HG02981 (cell line): ENCODE measurements around the gene IL33.
"Not testable (repeated sequence)": the region's sequence is repeated elsewhere in the genome, so short reads cannot be mapped to it uniquely, and the experiment has no call there.

Experiments
- ATAC-seq: cut with Tn5 transposase; IDR thresholded peaks from one replicate; pipeline ENCODE4 v1.9.1; 2021; ENCODE audit warnings: mild to moderate bottlenecking, moderate library complexity; ENCODE audit not compliant: unreplicated experiment

The IL33 gene, protein sequence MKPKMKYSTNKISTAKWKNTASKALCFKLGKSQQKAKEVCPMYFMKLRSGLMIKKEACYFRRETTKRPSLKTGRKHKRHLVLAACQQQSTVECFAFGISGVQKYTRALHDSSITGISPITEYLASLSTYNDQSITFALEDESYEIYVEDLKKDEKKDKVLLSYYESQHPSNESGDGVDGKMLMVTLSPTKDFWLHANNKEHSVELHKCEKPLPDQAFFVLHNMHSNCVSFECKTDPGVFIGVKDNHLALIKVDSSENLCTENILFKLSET

DNA sequence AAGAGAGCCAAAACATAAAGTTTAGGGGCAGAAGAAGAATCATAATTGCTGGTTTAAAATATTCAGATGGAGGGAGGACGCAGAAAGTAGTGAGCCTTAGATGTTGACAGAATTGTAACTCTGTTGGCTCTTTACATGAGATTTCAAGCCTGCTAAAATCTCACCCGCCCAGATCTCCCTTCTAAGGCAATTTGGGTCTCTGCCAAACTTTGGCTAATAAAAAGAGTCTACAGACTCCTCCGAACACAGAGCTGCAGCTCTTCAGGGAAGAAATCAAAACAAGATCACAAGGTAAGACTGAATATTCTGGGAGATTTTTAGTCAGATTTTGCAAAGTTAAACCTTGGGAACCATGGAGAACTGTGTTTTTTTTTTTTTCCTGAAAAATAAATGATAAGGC lies at the start of gene IL33:
TSS of gene IL33 (plus strand) at position 246 of the 400 bp plus-strand sequence. CDS start 25,888 bp downstream, outside the sequence.
- ATAC-seq, result no peak

DNA sequence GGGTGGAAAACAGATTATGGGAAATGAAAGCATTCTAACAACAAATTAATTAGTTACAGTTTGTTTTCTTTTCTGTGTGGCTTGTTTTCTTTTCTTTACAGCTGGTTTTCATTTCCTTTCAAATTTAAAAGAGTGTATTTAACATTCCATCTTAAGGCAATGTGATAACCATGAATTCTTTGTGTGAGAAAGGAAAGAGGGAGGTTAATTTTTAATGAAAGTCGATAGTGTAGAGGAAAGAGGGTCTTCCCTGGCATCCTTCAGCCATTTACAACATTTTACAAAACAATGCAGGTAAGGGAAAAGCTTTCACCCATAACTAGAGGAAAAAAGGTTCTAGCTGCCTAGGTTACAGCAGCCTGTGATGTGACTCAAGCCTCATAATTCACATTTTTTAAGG lies 43.9 kb upstream of the IL33 start:
- no peak for ATAC-seq

GRCh38 chr9:6173914-6174313 lies 41.7 kb upstream of the IL33 start:
- ATAC-seq, result no peak

GRCh38 chr9:6182549-6183226 lies 32.9 kb upstream of the IL33 start:
- not testable (repeated sequence) for ATAC-seq

- no peak for ATAC-seq
Observed at GRCh38 chr9:6183227-6183551, 32.4 kb upstream of the IL33 start.

GRCh38 chr9:6183627-6184026 lies 32.0 kb upstream of the IL33 start:
- no peak for ATAC-seq

DNA sequence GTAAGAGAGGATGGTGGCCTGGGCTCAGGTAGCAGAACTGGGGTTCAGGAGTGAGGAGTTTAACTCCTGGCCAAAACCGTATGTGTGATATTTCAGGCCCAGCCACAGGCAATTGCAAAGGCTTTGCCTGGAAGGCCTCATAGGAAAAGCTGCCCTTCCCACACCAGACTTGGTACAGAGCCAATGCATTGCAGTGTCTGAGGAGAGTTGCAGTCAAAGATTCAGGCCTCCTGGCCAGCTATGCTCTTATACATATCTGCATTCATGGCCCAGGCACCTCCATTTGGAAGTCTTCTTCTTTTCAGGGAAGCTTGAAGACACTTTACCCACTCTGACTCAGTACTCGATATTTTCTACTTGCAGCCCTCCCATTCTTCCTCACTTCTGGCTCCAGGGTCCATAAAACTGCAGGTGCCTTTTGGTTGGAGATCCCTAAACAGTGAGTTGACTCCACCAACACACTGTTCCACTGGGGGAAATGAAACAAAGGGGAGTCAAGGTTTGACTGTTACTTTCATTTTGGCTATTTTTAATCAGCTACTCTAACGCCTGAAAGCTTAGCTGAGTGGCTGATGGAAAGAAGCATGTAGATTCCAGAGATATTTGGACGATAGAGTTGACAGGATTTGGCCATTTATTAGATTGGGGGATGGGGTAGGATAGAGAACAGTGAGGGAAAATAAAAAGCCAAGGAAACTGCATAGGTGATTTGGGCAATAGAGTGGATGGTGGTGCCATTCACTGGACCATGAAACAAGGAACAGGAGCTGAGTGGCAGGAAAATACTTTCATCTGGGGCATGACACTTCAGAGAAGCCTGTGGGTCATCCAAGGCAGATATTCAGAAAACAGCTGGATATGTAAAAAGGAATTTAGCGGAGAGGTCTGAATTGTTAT lies 30.6 kb upstream of the IL33 start:
- ATAC-seq, result peak; percentile 95

GRCh38 chr9:6186691-6187090 lies 28.9 kb upstream of the IL33 start:
- no peak for ATAC-seq

DNA sequence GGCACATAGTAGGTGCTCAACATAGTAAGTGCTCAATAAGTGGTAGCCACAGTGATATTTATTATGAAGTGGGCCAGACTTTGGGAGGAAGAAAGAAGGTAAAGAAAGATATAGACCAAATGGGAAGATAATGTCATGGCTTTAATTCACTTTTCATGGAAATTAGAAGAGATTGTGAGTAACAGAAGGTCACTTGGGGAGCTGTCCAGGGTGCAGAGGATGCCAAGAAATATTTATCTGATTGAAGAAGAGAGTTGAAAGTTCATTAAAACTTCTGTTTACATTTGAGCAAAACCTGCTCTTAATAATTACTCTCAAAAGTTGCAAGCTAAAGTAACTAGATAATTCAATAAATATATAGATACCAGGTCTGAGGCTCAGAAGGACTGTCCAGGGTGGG lies 28.3 kb upstream of the IL33 start:
- no peak for ATAC-seq

DNA sequence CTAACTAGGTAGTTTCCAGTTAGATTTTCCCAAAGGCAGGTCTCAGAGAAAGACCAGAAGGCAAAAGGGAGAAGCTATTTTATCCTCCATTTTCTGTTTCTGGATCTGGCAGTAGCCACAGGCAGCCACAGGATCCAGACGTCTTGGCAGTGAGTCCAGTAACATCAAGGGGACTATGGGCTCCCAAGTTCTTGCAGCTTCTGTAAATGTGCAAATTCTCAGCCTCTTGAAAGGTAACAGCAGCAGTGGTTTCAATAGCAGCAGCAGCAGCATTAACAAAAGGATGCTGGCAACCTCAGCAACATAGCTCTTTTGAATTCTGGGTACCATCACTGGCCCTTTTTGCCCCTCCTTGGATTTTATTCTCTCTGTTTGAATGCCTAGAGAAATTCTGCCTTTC lies 27.1 kb upstream of the IL33 start:
- no peak for ATAC-seq

DNA sequence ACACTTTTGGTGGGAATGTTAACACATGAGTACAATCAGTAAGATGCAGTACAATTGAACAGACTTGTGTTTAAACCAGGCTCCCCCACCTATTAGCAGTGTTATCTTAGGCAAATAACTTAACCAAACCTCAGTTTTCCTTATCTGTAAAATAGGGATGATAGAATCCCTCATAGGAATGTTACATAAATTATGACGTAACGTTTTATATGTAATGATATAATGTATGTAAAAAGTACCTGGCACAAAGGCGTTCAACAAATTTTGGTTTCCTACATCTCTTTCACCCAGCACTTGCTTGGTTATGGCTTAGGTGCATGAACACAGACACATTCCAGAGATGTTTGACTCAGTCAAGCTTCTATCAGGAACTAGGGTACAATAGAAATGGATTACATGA lies 26.7 kb upstream of the IL33 start:
- no peak for ATAC-seq

DNA sequence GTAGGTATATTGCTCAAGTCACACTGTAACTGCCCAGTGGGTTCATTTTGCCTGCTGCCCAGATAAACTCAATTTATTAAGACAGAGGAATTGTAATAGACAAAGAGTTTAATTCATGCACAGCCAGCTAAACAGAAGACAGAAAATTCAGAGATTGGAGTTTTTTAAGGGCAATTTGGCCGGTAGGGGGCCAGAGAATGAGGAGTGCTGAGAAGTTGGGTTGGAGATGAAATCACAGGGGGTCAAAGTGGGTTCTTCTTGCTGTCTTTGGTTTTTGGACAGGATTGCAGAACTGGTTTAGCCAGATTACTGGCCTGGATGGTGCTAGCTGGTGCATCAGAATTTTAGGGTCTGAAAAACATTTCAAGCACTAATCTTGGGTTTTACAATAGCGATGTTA lies 20.7 kb upstream of the IL33 start:
- no peak for ATAC-seq

GRCh38 chr9:6195714-6196360 lies 19.8 kb upstream of the IL33 start:
- no peak for ATAC-seq

GRCh38 chr9:6197330-6197729 lies 18.3 kb upstream of the IL33 start:
- ATAC-seq, result no peak

DNA sequence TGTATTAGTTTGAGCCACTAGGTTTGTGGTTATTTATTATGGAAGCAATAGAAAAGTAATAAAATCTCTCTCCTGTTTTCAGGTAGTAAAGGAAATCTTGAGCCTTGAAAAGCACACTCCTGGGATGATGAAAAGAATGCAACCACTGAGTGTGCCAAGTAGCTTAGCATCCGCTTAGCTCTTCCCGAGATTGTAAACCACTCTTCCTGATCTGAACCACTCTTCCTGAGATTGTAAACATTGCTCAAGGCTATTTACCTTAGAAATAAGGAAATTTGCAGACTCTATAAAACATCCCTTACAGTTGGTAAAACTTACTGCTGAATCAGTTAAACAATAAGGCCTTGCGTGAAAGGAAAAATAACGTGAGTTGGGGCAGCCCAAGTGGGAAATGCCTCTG lies 17.4 kb upstream of the IL33 start:
- no peak for ATAC-seq

GRCh38 chr9:6199596-6199995 lies 16.0 kb upstream of the IL33 start:
- no peak for ATAC-seq

- no peak for ATAC-seq
Observed at GRCh38 chr9:6200761-6201160, 14.8 kb upstream of the IL33 start.

DNA sequence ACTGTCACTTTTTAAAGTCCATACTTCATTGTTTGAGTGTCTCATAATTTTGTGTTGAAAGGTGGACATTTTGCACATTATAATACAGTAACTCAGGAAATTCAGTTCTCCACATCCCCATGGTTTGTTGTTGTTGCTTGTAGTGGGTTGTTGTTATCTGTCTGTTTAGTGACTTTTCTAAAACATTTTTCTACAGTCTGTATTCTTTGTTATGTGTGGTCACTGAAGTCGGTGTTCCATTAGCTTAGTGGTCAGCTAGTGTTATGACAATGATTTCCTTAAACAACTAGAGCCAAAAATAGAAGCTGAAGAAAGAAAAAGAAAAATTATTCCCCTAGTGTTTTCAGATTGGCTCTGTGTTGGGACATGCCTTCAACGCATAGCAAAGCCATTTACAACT lies 5.6 kb upstream of the IL33 start:
- ATAC-seq, result no peak

GRCh38 chr9:6212722-6213375 lies 2.8 kb upstream of the IL33 start:
- ATAC-seq, result no peak

- no peak for ATAC-seq
Observed at GRCh38 chr9:6214434-6214833, 1.2 kb upstream of the IL33 start.

DNA sequence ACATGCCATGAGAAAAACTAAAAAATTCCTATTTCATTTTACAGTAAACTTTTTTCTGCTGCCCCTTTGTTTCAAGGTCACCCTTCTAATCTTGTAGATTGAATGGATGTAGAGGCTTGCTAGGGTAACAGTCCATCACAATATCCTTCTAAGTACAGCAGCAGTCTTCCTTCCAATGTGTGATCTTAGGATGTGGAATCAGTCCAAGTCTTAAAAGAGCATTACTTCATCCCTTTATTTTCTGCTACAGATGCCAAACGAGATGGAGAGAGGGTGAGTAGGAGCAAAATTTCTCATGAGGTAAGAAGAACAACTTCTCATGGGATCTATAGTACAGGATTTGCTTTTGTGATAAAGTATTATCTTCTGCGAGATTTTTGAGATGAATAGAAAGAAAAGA lies 704 bp upstream of the IL33 start:
- ATAC-seq, result no peak
